ENCODE data around the gene HS3ST2. TPM values are rescaled to one million over a fixed set of nuclear protein-coding genes. Genes with fewer than 3 reads are reported as not detected.

HS3ST2 gene
- total RNA-seq, 1 experiment from 2014 or later: 0.14 TPM

GRCh38 chr16:22843856-22844255 is 29.9 kb downstream of the HS3ST2 start:
- intact Hi-C loops (cut with micrococcal nuclease): no loop called here
- CTCF ChIA-PET: interaction anchor here (0.7 kb wide), 1 partner anchor 1205 kb away, joined by 6 read pairs; no protein-coding TSS in a partner anchor
- no peaks in the 10 kb centered on the region for H3K36me3 Mint-ChIP-seq (ENCODE audit: insufficient read depth, unreplicated experiment)

GRCh38 chr16:22844416-22844815 is 30.5 kb downstream of the HS3ST2 start:
- POLR2A ChIA-PET: interaction anchor here (0.6 to 0.7 kb wide), 4 partner anchors 79 to 205 kb away, joined by 3 read pairs; no protein-coding TSS in a partner anchor
- Mint-ChIP-seq H3K27ac (ENCODE audit: low read depth, unreplicated experiment) (no peak overlapping the region), H3K36me3 (ENCODE audit: insufficient read depth, unreplicated experiment) (no peaks in the 10 kb centered on the region), H3K4me1 (ENCODE audit: insufficient read depth, unreplicated experiment) (peaks cover 16% of the 10 kb centered on the region), H3K27me3 (ENCODE audit: insufficient read depth, unreplicated experiment) (peaks cover 74% of the 10 kb centered on the region), H3K4me3 (ENCODE audit: unreplicated experiment) (no peak overlapping the region), H3K9me3 (ENCODE audit: unreplicated experiment) (no peaks in the 10 kb centered on the region)
- TF ChIP-seq CTCF (IDR thresholded peaks at IDR 0.05; ENCODE audit: unreplicated experiment): no peak
- no peak for DNase-seq (ENCODE audit: unreplicated experiment)
- no TSS peak for BruUV-seq (replicated peaks)
- CTCF ChIA-PET: interaction anchor here (0.7 to 0.8 kb wide), 2 partner anchors 43 to 1206 kb away, joined by 3 to 6 read pairs; no protein-coding TSS in a partner anchor
- intact Hi-C loops (cut with micrococcal nuclease): no loop called here

More at GRCh38 chr16:22843856-22844255, 29.9 kb downstream of the HS3ST2 start:
- H3K9me3 Mint-ChIP-seq (ENCODE audit: unreplicated experiment): no peaks in the 10 kb centered on the region
- peaks cover 16% of the 10 kb centered on the region for H3K4me1 Mint-ChIP-seq (ENCODE audit: insufficient read depth, unreplicated experiment)
- POLR2A ChIA-PET: interaction anchor here (0.6 to 0.7 kb wide), 4 partner anchors 80 to 204 kb away, joined by 3 read pairs; no protein-coding TSS in a partner anchor
- TF ChIP-seq CTCF (IDR thresholded peaks at IDR 0.05; ENCODE audit: unreplicated experiment): no peak
- no peak for DNase-seq (ENCODE audit: unreplicated experiment)
- H3K27me3 Mint-ChIP-seq (ENCODE audit: insufficient read depth, unreplicated experiment): peaks cover 74% of the 10 kb centered on the region
- H3K27ac Mint-ChIP-seq (ENCODE audit: low read depth, unreplicated experiment): no peak overlapping the region
- BruUV-seq (replicated peaks): no TSS peak
- H3K4me3 Mint-ChIP-seq (ENCODE audit: unreplicated experiment): no peak overlapping the region

GRCh38 chr16:22847100-22847499 is 33.1 kb downstream of the HS3ST2 start:
- H3K27ac Mint-ChIP-seq (ENCODE audit: low read depth, unreplicated experiment): no peak overlapping the region
- H3K27me3 Mint-ChIP-seq (ENCODE audit: insufficient read depth, unreplicated experiment): peaks cover 59% of the 10 kb centered on the region
- no peak for DNase-seq (ENCODE audit: unreplicated experiment)
- H3K4me3 Mint-ChIP-seq (ENCODE audit: unreplicated experiment): no peak overlapping the region
- ChIA-PET CTCF (no interaction called here), POLR2A (interaction anchor here (1.2 kb wide), 1 partner anchor 225 kb away, joined by 3 read pairs; no protein-coding TSS in a partner anchor)
- H3K9me3 Mint-ChIP-seq (ENCODE audit: unreplicated experiment): no peaks in the 10 kb centered on the region
- H3K4me1 Mint-ChIP-seq (ENCODE audit: insufficient read depth, unreplicated experiment): peaks cover 16% of the 10 kb centered on the region
- H3K36me3 Mint-ChIP-seq (ENCODE audit: insufficient read depth, unreplicated experiment): no peaks in the 10 kb centered on the region
- intact Hi-C loops (cut with micrococcal nuclease): no loop called here
- BruUV-seq (replicated peaks): no TSS peak
- TF ChIP-seq CTCF (IDR thresholded peaks at IDR 0.05; ENCODE audit: unreplicated experiment): no peak

DNA sequence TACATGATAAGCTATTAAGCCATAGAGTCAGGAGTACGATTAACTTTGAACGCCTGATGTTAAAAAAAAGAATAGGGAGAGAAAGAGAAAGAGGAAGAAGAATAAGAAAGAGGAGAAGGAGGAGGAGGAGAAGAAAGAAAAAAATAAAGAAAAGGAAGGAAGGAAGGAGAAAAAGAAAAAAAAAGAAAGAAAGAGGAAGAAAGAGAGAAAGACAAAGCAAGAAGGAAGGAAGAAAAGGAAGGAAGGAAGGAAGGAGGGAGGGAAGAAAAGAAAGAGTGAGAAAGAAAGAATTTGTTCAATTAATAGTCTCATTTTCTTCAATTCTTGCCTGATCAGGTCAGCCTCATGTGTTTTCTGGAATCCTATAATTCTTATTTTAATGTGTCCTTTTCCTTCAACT is 33.7 kb downstream of the HS3ST2 start:
- Mint-ChIP-seq H3K4me1 (ENCODE audit: insufficient read depth, unreplicated experiment) (peaks cover 16% of the 10 kb centered on the region), H3K9me3 (ENCODE audit: unreplicated experiment) (no peaks in the 10 kb centered on the region), H3K27ac (ENCODE audit: low read depth, unreplicated experiment) (no peak overlapping the region), H3K36me3 (ENCODE audit: insufficient read depth, unreplicated experiment) (no peaks in the 10 kb centered on the region), H3K27me3 (ENCODE audit: insufficient read depth, unreplicated experiment) (peaks cover 59% of the 10 kb centered on the region), H3K4me3 (ENCODE audit: unreplicated experiment) (no peak overlapping the region)
- no peak for DNase-seq (ENCODE audit: unreplicated experiment)
- no TSS peak for BruUV-seq (replicated peaks)
- ChIA-PET POLR2A (interaction anchor here (1.2 kb wide), 1 partner anchor 224 kb away, joined by 3 read pairs; no protein-coding TSS in a partner anchor), CTCF (no interaction called here)
- no peak for TF ChIP-seq CTCF (IDR thresholded peaks at IDR 0.05; ENCODE audit: unreplicated experiment)
- intact Hi-C loops (cut with micrococcal nuclease): no loop called here
